Ovary (tissue), 9 donors: ENCODE measurements around the gene HUNK. TPM values are rescaled to one million over a fixed set of nuclear protein-coding genes. Genes with fewer than 3 reads are reported as not detected.
"Not testable (repeated sequence)": the region's sequence is repeated elsewhere in the genome, so short reads cannot be mapped to it uniquely, and the experiment has no call there.

ENCODE experiments used
- DNase-seq, 5 donors: peaks; one replicate each; pipeline ENCODE4 v3.0.0-alpha.2; 2019 to 2020
- H3K27ac ChIP-seq, 2 donors: fragments of 200-600 bp; one replicate each; pipeline versions ENCODE4 v1.5.1 to v1.8.0; 2019 to 2022
- H3K27me3 ChIP-seq: fragments of 200-600 bp; one replicate; pipeline ENCODE4 v1.8.0; 2022
- H3K36me3 ChIP-seq: fragments of 200-600 bp; sonication (generic); one replicate; pipeline ENCODE4 v1.5.1; 2019
- H3K4me1 ChIP-seq: one replicate; pipeline ENCODE4 v1.8.1; 2013; ENCODE audit warnings: mild to moderate bottlenecking, moderate library complexity; ENCODE audit not compliant: insufficient read depth
- H3K4me3 ChIP-seq: fragments of 200-600 bp; sonication (generic); one replicate; pipeline ENCODE4 v1.5.1; 2017
- H3K9me3 ChIP-seq, 2 donors: fragments of 200-600 bp in 1 of 2; sonication (generic) in 1 of 2; one replicate each; pipeline versions ENCODE4 v1.5.1 to v1.8.1; 2013 to 2019; ENCODE audit warnings: mild to moderate bottlenecking in 1 of 2, moderate library complexity in 1 of 2
- EP300 ChIP-seq: sonication (generic); formaldehyde crosslinking; IDR thresholded peaks from one replicate; pipeline ENCODE4 v1.6.1; 2017; ENCODE audit warnings: antibody characterized with exemption
- POLR2A ChIP-seq: fragments of 450-650 bp; IDR thresholded peaks from one replicate; pipeline ENCODE4 v1.6.1; 2017; ENCODE audit warnings: antibody characterized with exemption, mild to moderate bottlenecking, moderate library complexity
- WGBS, 3 donors: extraction: QIAGEN DNeasy Blood & Tissue Kit in 1 of 3; methylation state at CpG; one replicate each; pipeline versions ENCODE4 v1.1.5 to v1.1.7; 2013 to 2017; 5-methylcytosine and 5-hydroxymethylcytosine counted together
- intact Hi-C, 4 donors: fragments of 100-400 bp; cut with DNase I; formaldehyde crosslinking; loops; one replicate each; pipeline versions ENCODE4 v1.11.0 to v1.15.1; 2022 to 2023
- polyA plus RNA-seq, 2 donors: library from polyadenylated mRNA; stranded (reverse); fragments of 200-250 nt in 1 of 2; fragments of 350-450 nt in 1 of 2; fragmentation: Illumina TruSeq in 1 of 2; extraction: RNeasy Lipid Tissue Mini Kit (QIAGEN cat#74804) in 1 of 2; gene quantifications; one replicate each; pipeline ENCODE4 v1.2.3, GENCODE V29; 2013 to 2014
- total RNA-seq, 7 donors: library from RNA; depleted of rRNA in 2 of 7; stranded (reverse); fragments of >200 nt in 2 of 7; fragmentation: NEBNext Ultra II Directional in 3 of 7; extraction: Animal tissue kit (Norgen Biotek cat#: 25700) in 3 of 7; gene quantifications; one replicate each; pipeline versions ENCODE4 v1.1.0 to v1.2.4, GENCODE V29; 2016 to 2023
- TF ChIP-seq, protein P1 (sequence below), 3 donors: fragments of 450-650 bp in 2 of 3; fragments of 200-600 bp in 1 of 3; IDR thresholded peaks; one replicate each; pipeline versions ENCODE4 v1.5.1 to v1.8.0; 2016 to 2022; ENCODE audit warnings: antibody characterized with exemption in 3 of 3, mild to moderate bottlenecking in 1 of 3
- donor health status: DM: no; HTN: no; CAD: no; lungs with moderate emphysema.
- donor health status: DM: no; HTN: no; CAD: no.
- donor health status: Bipolar disorder and iron deficiency.
- donor health status: DM: yes; HTN: yes; CAD: no.
- donor health status: DM: no; HTN: no; CAD: no.
- donor health status: DM: yes; HTN: yes; CAD: no.

HUNK gene
- total and polyA plus RNA-seq, 9 donors, result under 0.01 to 4.9 (median 1.6) TPM

DNA sequence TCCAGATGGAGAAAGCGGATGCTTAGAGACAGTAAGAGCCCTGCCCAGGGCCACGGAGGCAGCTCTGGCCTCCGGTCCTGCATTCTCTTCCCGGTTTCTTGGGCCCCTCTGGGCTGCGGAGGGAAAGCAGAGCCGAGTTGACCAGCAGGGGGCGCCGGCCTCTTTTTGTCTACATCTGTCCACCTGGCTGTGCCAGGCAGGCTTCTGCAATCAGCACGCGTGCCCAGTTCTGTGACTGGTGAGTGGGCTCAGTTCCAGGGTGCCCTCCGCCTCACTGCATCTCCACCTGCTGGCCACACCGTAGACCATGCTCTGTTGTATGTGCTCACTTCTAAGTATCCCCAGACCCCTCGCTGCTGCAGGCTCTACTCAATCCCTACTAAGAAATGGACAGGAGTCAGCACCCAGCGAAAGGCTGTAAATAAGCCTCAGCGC, 6.7 kb upstream of the HUNK start:
- intact Hi-C loops, result loop anchor here in 3 of 4 donors (5.0 to 10.0 kb wide), 2 partner anchors 389 to 391 kb away; no protein-coding TSS in a partner anchor
- H3K27me3 ChIP-seq, result no peaks in the 10 kb centered on the region
- H3K9me3 ChIP-seq, result no peaks in the 10 kb centered on the region
- TF ChIP-seq POLR2A (no peak), EP300 (no peak)
- TF ChIP-seq, protein P1, sequence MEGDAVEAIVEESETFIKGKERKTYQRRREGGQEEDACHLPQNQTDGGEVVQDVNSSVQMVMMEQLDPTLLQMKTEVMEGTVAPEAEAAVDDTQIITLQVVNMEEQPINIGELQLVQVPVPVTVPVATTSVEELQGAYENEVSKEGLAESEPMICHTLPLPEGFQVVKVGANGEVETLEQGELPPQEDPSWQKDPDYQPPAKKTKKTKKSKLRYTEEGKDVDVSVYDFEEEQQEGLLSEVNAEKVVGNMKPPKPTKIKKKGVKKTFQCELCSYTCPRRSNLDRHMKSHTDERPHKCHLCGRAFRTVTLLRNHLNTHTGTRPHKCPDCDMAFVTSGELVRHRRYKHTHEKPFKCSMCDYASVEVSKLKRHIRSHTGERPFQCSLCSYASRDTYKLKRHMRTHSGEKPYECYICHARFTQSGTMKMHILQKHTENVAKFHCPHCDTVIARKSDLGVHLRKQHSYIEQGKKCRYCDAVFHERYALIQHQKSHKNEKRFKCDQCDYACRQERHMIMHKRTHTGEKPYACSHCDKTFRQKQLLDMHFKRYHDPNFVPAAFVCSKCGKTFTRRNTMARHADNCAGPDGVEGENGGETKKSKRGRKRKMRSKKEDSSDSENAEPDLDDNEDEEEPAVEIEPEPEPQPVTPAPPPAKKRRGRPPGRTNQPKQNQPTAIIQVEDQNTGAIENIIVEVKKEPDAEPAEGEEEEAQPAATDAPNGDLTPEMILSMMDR (IDR thresholded peaks at IDR 0.05), result peak; percentile 46 to 81 (median 68)
- WGBS, 3 donors, result 9 to 18% (median 13%) methylated on average over 15 of the region's 15 CpGs
- no peaks in the 10 kb centered on the region for H3K36me3 ChIP-seq
- no peak overlapping the region for H3K4me3 ChIP-seq
- DNase-seq, result peak; percentile 76 to 91 (median 85)
- no peak overlapping the region for H3K27ac ChIP-seq
- H3K4me1 ChIP-seq, result peaks cover 2% of the 10 kb centered on the region

DNA sequence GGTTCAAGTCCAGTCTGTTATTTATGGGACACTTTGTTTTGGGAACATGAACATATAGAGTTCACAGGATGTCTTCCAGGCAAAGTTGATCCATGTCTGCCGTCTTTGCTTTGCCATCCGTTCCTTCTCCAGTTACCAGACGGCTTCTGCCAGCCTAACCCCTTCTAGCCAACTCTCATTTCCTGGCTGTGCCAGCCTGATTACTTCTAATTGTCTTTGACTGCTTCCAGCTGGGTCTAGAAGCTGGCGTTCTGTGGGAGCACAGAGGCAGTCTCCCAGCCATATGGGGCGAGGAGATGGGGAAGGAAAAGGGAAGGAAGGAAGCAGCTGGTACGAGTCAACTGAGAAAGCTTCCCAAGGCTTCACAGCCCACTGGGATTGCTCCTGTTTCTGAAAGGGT, 3.1 kb upstream of the HUNK start:
- Histone ChIP-seq H3K4me3 (no peak overlapping the region), H3K9me3 (no peaks in the 10 kb centered on the region), H3K27me3 (no peaks in the 10 kb centered on the region), H3K4me1 (peaks cover 8% of the 10 kb centered on the region), H3K36me3 (no peaks in the 10 kb centered on the region), H3K27ac (no peak overlapping the region)
- TF ChIP-seq, protein P1 (IDR thresholded peaks at IDR 0.05), result no peak
- TF ChIP-seq EP300, result no peak
- no peak for TF ChIP-seq POLR2A
- intact Hi-C loops, result loop anchor here in 3 of 4 donors (5.0 to 10.0 kb wide), 2 partner anchors 385 to 388 kb away; no protein-coding TSS in a partner anchor
- WGBS, 3 donors, result 73 to 90% (median 76%) methylated on average over 6 of the region's 6 CpGs
- no peak for DNase-seq

DNA sequence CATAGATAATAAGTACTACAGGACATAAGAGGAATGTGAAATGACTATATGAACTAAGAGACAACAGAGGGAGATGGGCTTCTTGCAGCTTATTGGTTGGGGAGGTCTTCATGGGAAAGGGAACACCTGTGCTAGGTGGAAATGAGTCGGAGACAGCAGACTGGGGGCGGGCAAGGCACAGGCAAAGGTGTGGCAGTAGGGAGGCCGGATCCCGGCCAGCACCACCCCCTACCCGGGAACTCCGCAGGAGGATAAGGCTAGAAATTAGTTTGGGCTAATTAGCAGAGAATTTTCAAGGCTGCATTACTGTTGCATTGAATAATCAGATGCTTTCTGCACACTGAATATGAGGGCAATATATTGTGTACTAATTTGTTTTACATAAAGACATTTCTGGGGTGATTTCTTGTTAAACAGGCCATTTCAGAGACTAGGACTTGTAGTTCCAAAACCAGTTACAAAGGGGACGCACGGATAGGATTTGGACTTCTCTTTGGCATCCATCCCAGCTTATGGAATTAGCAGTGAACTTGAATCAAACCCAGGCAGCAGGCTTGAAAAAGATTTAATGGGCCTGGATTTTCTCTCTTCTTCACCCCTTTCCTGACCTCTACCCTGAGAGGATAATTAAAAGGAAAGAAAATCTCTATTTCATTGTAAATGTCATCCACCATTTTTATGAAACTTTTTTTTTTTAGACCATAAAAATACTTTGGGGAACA, 2.2 kb upstream of the HUNK start:
- Histone ChIP-seq H3K36me3 (no peaks in the 10 kb centered on the region), H3K27me3 (no peaks in the 10 kb centered on the region), H3K27ac (no peak overlapping the region), H3K4me1 (peaks cover 8% of the 10 kb centered on the region), H3K9me3 (no peaks in the 10 kb centered on the region), H3K4me3 (no peak overlapping the region)
- WGBS, 3 donors, result 40 to 52% (median 46%) methylated on average over 8 of the region's 8 CpGs
- no peak for DNase-seq
- TF ChIP-seq EP300, result no peak
- TF ChIP-seq, protein P1 (IDR thresholded peaks at IDR 0.05), result no peak
- TF ChIP-seq POLR2A, result no peak
- intact Hi-C loops, result no loop called here

GRCh38 chr21:31871371-31871770, 1.4 kb upstream of the HUNK start:
- 95 to 96% (median 96%) methylated on average over 14 of the region's 14 CpGs for WGBS, 3 donors
- H3K27me3 ChIP-seq, H3K36me3 ChIP-seq, H3K27ac ChIP-seq, H3K9me3 ChIP-seq, intact Hi-C loops, H3K4me3 ChIP-seq, H3K4me1 ChIP-seq, DNase-seq: not testable (repeated sequence)

DNA sequence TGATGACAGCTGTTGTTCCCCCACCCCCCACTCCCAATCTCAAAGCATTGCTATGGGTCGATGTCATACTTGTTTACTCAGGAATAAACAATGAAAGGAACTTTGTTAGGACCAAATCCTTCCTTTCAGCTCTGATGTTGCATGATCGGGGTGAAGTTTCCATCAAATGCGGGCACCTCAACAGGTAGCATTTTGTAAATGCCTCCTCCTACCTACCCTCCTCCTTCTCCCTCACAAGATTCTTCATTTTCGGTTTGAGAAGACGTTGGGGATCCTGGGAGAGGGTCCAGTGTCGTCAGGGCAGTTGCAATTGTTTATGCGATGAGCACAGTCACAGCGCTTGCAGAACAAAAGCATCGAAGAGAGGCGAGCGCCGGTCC, 758 bp upstream of the HUNK start:
- Histone ChIP-seq H3K4me3 (peak overlapping the region; percentile 55), H3K9me3 (no peaks in the 10 kb centered on the region), H3K27me3 (no peaks in the 10 kb centered on the region), H3K27ac (no peak overlapping the region), H3K4me1 (peaks cover 6% of the 10 kb centered on the region), H3K36me3 (no peaks in the 10 kb centered on the region)
- DNase-seq, result no peak
- no peak for TF ChIP-seq EP300
- TF ChIP-seq POLR2A, result no peak
- TF ChIP-seq, protein P1 (IDR thresholded peaks at IDR 0.05), result no peak
- intact Hi-C loops, result no loop called here
- WGBS, 3 donors, result 18 to 27% (median 23%) methylated on average over 12 of the region's 12 CpGs
